ENCODE results near the gene ANGPTL2. TPM values are rescaled to one million over a fixed set of nuclear protein-coding genes. Genes with fewer than 3 reads are reported as not detected.

ANGPTL2 gene
- total and polyA plus RNA-seq, 9 of the 15 experiments (the other 6 are each of a cell fraction or from before 2014, with no cell fraction given) = not detected

DNA sequence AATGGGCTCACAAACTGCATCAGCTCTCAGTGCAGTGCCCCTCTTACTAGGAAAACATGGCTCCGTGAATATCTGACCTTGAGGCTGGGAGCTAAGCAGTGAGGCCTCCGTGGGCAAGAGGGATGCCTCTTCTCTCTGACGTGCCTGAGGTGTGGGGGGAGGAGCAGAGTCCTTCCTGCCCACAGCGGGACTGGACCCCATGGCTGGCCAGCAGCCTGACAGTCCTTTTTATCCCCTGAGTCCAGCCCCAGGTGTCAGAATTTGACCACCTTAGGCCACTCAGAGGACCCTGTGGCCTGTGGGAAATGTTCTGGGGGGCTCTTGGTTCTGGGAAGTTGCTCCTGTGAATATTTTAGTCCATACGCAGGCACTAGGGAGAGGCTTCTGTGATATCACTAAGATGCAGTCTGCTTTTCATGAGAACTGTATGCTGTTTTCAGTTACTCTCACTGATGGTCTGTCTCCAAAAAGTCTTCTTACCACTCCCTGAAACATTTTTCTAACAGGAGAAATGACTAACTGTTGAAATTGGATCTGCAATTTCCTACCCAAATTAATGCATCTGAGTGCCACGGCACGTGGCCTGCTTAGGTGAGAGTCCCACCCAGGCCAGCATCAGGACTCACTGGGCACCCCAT, 23.4 kb downstream of the ANGPTL2 start (continued):
- TF ChIP-seq, protein P1, sequence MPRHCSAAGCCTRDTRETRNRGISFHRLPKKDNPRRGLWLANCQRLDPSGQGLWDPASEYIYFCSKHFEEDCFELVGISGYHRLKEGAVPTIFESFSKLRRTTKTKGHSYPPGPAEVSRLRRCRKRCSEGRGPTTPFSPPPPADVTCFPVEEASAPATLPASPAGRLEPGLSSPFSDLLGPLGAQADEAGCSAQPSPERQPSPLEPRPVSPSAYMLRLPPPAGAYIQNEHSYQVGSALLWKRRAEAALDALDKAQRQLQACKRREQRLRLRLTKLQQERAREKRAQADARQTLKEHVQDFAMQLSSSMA (CRISPR knock-in tag; IDR thresholded peaks at IDR 0.05) = no peak
- TF ChIP-seq SMAD4 (CRISPR knock-in tag; conservative IDR thresholded peaks at IDR 0.05) = no peak
- TF ChIP-seq HDAC6 (IDR thresholded peaks at IDR 0.05; ENCODE audit: low read depth, low read length) = no peak
- TF ChIP-seq DDX20 (tag; IDR thresholded peaks at IDR 0.05; ENCODE audit: low read depth) = no peak
- TF ChIP-seq ILK (tag; IDR thresholded peaks at IDR 0.05; ENCODE audit: borderline replicate concordance, low read depth) = no peak
- TF ChIP-seq NFRKB (IDR thresholded peaks at IDR 0.05; ENCODE audit: low read depth) = no peak
- TF ChIP-seq FOSL1 (tag; conservative IDR thresholded peaks at IDR 0.05) = no peak
- TF ChIP-seq, protein P2, sequence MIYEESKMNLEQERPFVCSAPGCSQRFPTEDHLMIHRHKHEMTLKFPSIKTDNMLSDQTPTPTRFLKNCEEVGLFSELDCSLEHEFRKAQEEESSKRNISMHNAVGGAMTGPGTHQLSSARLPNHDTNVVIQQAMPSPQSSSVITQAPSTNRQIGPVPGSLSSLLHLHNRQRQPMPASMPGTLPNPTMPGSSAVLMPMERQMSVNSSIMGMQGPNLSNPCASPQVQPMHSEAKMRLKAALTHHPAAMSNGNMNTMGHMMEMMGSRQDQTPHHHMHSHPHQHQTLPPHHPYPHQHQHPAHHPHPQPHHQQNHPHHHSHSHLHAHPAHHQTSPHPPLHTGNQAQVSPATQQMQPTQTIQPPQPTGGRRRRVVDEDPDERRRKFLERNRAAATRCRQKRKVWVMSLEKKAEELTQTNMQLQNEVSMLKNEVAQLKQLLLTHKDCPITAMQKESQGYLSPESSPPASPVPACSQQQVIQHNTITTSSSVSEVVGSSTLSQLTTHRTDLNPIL (CRISPR knock-in tag; IDR thresholded peaks at IDR 0.05) = no peak
- TF ChIP-seq ZNF384 (IDR thresholded peaks at IDR 0.05; ENCODE audit: low read depth, low read length) = no peak

All from K562 (cell line).